Myometrial cell (primary cell): ENCODE data around the gene COQ10A. TPM values are rescaled to one million over a fixed set of nuclear protein-coding genes. Genes with fewer than 3 reads are reported as not detected.

Experiments used
- total RNA-seq: library from RNA; depleted of rRNA; stranded (reverse); fragments of >200 nt; gene quantifications from 2 replicates; pipeline ENCODE4 v1.2.3, GENCODE V29; 2015

Gene COQ10A
- 7.4 and 13.5 TPM in 2 replicates for total RNA-seq

GRCh38 chr12:56266693-56267442, at the start of gene COQ10A:
COQ10A (plus strand) TSS chr12:56266942; CDS start chr12:56267119, 177 bp downstream.

DNA sequence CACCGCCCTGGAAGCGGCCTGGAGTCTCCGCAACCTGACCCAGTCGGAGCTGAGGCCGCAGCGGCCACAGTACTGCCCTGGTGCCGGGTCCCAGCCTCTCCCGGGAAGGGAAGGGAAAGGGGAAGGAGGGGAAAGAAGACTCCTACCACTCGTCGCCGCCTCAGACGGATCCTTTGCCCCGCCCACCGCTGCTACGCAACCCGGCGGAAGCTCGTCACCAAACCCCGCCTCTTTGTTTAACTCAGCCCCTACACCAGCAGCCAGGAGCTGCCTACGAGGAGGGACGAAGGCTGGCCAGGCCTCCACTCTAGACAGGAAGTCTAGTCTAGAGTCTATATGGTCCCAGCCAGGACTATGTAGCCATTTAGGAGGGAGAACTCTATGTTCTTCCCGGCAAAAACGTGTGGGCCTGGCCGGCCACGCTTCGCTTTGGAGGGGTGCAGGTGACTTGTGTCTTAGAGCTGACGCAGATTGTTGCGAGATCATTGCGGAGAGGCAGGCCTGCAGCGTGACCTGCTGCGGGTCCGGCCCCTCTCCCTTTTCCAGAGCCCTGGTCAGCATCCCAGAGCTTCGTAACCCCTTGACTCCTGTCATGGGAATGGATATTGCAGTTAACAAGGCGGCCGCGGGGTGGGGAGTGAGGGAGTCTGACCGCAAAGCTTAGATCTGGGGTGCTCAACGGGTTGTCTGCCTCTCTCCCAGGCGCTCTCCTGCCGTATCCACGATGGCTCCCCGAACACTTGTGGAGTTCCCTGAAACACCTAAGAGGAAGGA, 44.8 kb upstream of the COQ10A start, which contains the start of gene RNF41:
TSS of gene RNF41 (minus strand) at position 166 of the 774 bp plus-strand sequence. CDS start 7,875 bp downstream, outside the sequence.

GRCh38 chr12:56224102-56224701, 42.5 kb upstream of the COQ10A start, which contains the start of gene NABP2:
NABP2 (plus strand) TSS chr12:56224342; CDS start chr12:56224857, 515 bp downstream.

DNA sequence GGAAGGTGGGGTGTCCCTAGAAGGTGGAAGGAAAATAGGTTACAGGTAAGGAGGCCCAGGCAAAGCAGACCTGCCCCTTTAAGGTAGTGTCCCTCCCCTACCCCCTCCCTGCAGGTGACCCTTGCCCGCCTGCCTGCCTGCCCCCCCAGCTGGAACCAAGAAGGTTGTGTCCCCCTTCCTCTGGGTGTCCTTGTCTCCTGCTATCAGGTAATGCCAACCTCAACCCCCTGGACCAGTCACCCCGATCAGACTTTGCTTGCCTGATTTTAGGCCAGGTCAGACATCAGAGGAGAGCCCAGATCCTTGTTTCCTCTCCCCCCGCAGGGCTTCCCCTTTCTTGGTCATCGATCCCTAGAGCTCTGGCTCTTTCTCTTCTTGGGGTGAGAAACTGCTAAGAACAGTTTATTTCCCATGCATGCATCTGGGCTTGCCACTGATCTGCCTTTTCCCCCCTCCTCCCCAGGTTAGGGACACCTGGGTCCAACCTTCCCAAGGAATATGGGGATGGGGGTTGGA, 36.8 kb upstream of the COQ10A start, which contains the start of gene SLC39A5:
TSS of gene SLC39A5 (plus strand) at position 136 of the 516 bp plus-strand sequence. CDS start 1,224 bp downstream, outside the sequence.

DNA sequence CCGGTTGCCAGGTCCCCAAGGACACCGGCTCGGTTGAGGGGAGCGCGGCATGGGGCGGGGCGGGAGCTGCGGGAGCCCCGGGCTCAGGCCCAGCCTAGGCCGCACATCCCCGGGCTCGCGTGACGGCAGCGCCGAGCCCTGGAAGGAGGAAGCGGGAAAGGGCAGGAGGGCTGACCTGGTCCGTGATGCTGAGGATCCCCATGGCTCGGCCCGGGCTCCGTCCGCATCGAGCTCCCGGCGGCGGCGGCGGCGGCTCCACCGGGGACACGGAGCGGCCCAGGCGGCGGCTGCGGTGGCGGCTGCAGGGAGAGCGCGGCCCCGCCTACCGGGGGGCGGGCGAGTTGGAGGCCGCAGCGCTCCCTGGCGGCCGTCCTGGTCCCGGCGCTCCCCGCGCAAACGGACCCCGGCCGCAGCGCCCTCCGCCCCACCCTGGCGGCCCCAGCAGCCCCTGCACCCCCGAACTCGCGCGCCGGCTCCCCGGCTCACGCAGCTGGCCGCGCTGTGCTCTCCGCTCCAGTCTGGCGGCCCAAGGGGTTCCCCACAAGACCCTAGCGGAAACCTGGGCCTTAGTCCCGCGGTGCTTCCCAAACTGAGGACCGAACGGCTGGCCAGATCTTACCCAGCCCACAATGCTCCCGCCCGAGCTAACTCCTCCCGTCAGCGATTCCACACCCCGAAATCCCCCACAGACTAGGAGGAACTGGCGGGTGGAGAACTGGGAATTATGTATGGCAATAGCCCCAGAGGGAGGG, 8.5 kb upstream of the COQ10A start, which contains the start of gene ANKRD52:
TSS of gene ANKRD52 (minus strand) at position 317 of the 752 bp plus-strand sequence. CDS start at position 202, 115 bp downstream.

DNA sequence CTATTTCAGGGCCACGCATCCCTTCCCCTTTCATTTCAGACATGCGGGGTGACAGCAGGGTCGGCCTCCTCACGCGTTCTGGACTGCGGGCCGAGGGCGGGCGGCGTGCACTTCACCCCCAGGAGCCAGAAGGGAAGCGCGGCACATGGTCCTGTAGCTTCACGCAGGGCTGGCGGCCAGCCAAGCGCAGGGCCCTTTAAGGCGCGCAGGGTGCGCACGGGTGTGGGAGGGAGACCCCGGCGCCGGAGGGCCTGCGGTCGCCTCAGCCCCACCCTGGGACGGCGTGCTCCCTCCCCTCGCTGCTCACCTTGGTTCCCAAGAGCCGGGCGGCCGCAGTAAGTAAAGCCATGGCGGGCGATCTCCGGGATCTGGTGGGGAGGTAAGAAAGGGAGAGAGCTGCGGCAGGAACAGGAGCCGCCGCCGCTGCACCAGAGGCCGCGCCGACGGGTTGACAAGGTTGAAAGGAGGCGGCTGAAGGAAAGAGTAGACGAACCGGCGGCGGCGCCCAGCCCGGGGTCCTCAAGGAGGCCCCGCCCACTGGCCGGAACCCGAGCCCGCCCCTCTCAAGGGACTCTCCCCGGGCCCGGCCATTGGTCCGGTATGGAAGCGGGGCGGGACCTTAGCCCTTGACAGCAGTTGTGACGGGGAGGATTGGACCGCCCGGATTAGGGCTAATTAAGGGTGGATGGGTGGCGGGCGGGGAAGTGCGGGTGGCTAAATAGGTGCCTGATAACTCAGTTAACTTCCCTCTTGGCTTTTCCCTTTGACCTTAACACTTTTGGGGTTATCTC, 33.3 kb downstream of the COQ10A start, which contains the start of gene CS:
TSS of gene CS (minus strand) at position 478 of the 791 bp plus-strand sequence. CDS start at position 349, 129 bp downstream.

GRCh38 chr12:56315622-56316473, 49.1 kb downstream of the COQ10A start, which contains the start of gene CNPY2:
CNPY2 (minus strand) TSS chr12:56315988; CDS start chr12:56315217, 771 bp downstream.

Other genes starting within 250 kb of the COQ10A start
- 0.89 and 2.6 TPM in 2 replicates for gene IKZF4, start 245.9 kb upstream of the COQ10A start, total RNA-seq
- 1,394 and 2,798 TPM in 2 replicates for gene RPS26, start 225.0 kb upstream of the COQ10A start, total RNA-seq
- gene ERBB3, start 186.8 kb upstream of the COQ10A start, total RNA-seq, result 0.35 TPM in 1 of 2 replicates, not detected in the other
- 199 and 215 TPM in 2 replicates for gene PA2G4, start 162.4 kb upstream of the COQ10A start, total RNA-seq
- 2,864 and 3,592 TPM in 2 replicates for gene RPL41, start 150.3 kb upstream of the COQ10A start, total RNA-seq
- 2.6 and 4.8 TPM in 2 replicates for gene ZC3H10, start 148.7 kb upstream of the COQ10A start, total RNA-seq
- 240 and 325 TPM in 2 replicates for gene ESYT1, start 138.7 kb upstream of the COQ10A start, total RNA-seq
- 92.5 and 126 TPM in 2 replicates for gene MYL6B, start 114.4 kb upstream of the COQ10A start, total RNA-seq
- 2,877 and 3,219 TPM in 2 replicates for gene MYL6, start 108.6 kb upstream of the COQ10A start, total RNA-seq
- gene SMARCC2, start 77.5 kb upstream of the COQ10A start, total RNA-seq, result 30.7 and 32.3 TPM in 2 replicates
- 102 and 109 TPM in 2 replicates for gene RNF41, start 45.0 kb upstream of the COQ10A start, total RNA-seq
- gene NABP2, start 42.6 kb upstream of the COQ10A start, total RNA-seq, result 60.1 and 75.0 TPM in 2 replicates
- not detected in 2 replicates for gene SLC39A5, start 36.9 kb upstream of the COQ10A start, total RNA-seq
- gene ANKRD52, start 8.6 kb upstream of the COQ10A start, total RNA-seq, result 9.2 and 12.4 TPM in 2 replicates
- 141 and 149 TPM in 2 replicates for gene CS, start 33.4 kb downstream of the COQ10A start, total RNA-seq
- gene CNPY2, start 49.0 kb downstream of the COQ10A start, total RNA-seq, result 110 and 166 TPM in 2 replicates
- 13.3 and 13.8 TPM in 2 replicates for gene PAN2, start 67.1 kb downstream of the COQ10A start, total RNA-seq
- not detected in 2 replicates for gene IL23A, start 71.9 kb downstream of the COQ10A start, total RNA-seq
- gene STAT2, start 93.2 kb downstream of the COQ10A start, total RNA-seq, result 135 and 143 TPM in 2 replicates
- gene APOF, start 95.9 kb downstream of the COQ10A start, total RNA-seq, result not detected in 2 replicates
- 13.3 and 19.7 TPM in 2 replicates for gene TIMELESS, start 182.5 kb downstream of the COQ10A start, total RNA-seq
- gene MIP, start 187.7 kb downstream of the COQ10A start, total RNA-seq, result not detected in 2 replicates
- gene SPRYD4, start 201.6 kb downstream of the COQ10A start, total RNA-seq, result 1.4 and 1.8 TPM in 2 replicates
- 0.71 TPM in 1 of 2 replicates, not detected in the other for gene GLS2, start 221.2 kb downstream of the COQ10A start, total RNA-seq